Skin of body (tissue), 2 donors: Measurements from ENCODE around the gene ARL13B. TPM values are rescaled to one million over a fixed set of nuclear protein-coding genes. Genes with fewer than 3 reads are reported as not detected.
"Not testable (repeated sequence)": the region's sequence is repeated elsewhere in the genome, so short reads cannot be mapped to it uniquely, and the experiment has no call there.

Source experiments
- DNase-seq: peaks from one replicate; lab custom pipeline; 2025; lab: John Stamatoyannopoulos, UW
- total RNA-seq: library from RNA; depleted of rRNA; stranded (reverse); fragments of >200 nt; gene quantifications from one replicate; pipeline ENCODE4 v1.2.3, GENCODE V29; 2014

Gene ARL13B
- total RNA-seq, 1 donor from 2014 or later: 10.2 TPM

DNA sequence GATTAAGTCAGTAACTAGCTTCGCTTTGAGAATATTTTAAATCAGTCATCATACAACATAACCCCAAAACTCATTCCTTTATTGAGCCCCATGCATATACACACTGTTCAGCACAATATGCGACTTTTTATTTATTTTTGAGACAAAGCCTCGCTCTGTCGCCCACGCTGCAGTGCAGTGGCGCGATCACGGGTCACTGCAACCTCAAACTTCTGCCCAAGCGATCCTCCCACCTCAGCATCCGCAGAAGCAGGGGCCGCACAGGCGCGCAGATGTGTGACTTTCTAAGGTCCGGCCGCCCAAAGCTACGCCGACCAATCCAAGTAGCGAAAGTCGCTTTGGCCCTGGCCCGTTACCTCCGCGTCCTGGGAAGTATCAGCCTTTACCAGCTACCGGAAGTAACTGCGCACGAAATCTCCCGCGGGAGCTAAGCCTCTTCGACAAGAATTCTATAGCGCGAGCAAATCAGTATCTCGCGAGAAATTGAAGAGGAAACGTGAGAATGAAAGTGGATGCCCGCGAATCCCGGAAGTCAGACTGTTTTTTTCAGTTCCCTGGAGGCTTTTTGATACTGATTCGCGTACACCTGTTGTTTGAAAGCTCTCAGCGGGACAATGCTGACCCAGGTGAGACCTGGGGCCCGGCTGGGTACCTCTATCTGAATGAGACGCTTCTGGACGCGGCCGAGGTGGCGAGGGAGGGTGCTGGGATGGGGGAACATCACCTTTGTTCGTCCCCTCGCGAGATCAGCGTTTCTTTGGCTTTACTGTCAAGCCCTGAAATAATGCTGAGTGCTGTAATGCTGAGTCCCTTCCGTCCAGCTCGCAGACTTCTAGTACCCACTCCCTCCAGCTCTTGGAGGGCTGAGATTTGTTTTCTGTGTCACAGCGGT lies 82.8 kb downstream of the ARL13B start, which contains the start of the genes DHFR2 and NSUN3:
DHFR2 (minus strand) TSS at position 404 of the 892 bp plus-strand sequence. CDS start 1,405 bp downstream, outside the sequence.
NSUN3 (plus strand) TSS at position 549 of the 892 bp plus-strand sequence; CDS start at position 615, 66 bp downstream.
- peak; percentile 97 for DNase-seq

DNA sequence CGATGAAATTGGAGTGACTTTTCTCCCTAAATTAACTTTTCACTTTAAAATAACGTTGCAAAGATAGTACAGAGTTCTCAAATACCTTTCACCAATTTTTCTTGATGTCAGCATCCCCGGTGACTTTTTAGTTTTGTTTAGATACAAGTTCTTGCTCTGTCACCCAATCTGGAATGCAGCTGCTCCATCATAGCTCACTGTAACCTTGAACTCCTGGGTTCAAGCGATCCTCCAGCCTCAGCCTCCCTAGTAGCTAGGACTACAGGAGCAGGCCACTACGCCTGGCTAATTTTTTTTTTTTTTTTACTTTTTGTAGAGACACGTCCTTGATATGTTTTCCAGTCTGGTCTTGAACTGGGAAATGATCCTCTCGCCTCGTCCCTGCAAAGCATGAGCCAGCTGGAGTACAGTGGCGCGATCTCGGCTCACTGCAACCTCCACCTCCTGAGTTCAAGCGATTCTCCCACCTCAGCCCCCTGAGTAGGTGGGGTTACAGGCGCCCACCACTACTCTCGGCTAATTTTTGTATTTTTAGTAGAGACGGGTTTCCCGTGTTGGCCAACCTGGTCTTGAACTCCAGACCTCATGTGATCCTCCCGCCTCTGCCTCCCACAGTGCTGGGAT lies 83.7 kb downstream of the ARL13B start:
- no peak for DNase-seq

DNA sequence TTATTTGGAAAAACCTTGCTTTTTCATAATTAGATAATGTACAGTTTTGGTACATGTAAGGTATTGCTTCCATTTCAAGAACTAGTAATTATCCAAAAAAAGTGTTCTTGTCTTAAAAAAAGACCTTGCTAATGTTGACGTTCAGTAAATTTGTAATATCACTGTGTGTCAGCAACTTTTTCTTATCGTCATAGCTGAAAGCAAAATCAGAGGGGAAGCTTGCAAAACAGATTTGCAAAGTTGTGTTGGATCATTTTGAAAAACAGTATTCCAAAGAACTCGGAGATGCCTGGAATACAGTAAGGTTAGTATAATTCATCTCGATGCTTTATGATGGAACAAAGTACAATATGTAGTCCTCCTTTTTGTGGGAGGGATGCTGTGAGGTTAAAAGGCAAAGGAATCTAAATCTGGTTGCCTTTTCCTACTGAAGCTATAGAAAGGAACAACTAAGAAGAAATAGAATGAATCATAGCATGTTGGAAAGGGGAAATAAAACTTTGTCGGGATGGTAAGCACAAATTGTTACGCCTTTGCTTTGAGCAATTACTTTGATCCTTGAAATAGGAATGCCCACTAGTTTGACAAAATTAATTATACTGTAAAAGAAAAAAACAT lies 84.4 kb downstream of the ARL13B start:
- DNase-seq: no peak

DNA sequence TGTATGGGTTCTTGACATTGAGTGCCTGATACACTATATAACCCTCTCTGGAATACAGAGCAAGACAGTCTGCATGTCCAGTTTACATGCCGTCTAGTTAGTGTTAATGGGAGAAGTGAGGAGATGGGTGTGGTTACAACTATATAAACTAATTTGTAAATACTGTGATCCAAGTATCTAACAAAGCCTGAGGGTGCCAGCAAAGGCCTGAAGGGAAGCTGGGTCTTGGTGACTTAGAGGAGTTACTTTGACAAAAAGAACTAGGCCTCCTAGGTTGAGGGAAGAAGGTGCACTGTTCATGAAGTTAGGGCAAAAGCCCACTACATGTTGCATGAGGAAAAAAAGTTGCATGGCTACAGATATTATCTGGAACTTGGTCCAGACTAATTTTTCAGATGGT lies 85.2 kb downstream of the ARL13B start:
- DNase-seq: no peak

DNA sequence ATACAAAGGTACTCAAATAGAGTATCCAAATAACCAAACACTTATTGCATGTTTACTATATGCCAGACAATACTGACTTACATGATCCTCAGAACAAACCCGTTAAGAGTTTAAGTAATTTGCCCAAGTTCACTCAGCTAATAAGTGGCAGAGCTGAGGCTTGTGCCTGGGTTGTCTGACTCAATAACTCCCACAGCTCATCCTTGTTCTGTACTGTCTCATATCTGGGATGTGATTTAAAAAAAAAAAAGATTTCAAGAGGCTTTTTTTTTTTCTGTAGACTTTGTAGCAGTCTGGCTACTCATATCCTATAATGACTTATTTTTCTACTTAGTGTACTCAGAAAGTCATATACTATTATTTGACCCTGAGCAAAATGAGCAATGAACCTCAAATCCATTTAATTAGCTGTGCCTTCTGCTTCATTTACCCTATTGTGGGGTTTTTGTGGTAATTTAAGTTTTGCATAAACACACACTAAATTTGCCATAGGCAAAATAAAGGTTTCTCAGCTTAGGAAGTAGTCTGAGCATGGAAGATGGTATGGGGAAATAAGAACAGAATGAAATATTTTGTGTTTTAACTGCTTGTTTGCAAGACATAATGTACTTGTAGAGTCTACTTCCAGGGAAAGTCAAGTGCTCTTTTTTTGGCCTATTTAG lies 86.0 kb downstream of the ARL13B start:
- no peak for DNase-seq

DNA sequence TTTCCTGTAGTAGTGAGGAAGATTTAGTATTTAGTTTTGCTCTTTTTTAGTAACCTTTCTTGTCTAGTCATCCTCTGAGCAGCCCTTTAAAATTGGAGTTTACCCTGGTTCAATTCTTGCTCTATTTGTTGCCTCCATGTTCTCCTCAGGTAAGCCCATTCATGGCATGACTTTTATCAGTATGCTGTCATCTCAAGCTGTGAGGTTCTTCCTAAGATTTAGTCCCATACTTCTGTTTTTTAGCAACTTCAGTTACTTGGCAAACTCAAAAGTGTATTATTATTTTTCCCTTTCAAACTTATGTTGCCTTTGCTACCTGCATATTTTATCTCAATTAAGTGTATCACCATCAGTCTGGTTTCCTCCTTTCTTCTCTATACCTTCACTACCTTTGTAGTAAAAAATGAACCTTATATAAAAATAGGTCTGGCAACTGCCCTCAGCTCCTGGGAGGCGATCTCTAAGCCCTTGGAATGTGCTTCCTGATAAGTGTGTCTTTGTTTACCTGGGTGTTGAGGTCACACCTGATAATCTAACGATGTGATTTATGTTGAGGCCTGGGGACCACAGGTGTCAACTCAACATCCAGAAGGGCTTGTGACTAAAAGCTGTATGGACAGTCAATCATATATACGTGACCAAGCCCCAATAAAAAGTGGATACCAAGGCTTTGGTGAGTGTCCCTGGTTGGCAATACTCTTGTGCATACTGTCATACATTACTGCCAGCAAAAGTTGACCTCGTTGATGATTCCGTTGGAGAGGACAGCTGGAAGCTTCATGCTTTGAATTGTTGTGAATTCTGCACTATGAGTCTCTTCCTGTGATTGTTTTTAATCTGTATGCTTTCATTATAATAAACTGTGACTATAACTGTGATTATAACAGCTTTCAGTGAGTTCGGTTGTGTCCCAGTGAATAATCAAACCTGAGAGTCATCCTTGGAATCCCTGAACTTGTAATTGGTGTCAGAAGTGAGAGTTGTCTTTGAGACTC lies 86.8 kb downstream of the ARL13B start:
- no peak for DNase-seq

DNA sequence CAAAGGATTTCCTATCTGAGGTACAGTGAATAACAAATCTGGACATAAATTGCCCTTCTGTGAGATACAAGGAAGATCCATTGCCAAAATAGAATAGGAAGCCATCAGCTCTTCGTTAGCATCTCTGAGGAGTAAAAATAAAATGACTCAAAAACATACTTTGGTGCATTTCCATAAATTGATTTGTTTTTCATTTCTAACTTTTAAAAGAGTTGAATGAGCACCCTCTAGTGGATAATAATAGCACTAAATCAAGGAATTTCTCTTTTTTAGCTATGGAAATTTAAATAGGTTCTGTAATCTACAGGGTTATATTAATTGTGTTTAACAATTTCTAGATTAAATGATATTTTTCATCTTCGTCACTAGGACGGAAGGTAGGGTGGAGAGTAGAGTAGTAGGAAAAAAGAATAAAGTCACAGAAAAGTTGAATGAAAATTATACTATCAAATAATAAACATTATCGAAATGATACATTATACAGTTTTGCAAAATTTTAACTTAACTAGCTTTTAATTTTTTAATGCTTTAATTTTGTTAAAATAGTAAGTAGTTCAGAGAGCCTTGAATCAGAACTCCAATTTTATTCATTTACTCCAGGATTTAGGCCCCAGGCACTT lies 89.3 kb downstream of the ARL13B start:
- DNase-seq: peak; percentile 35

DNA sequence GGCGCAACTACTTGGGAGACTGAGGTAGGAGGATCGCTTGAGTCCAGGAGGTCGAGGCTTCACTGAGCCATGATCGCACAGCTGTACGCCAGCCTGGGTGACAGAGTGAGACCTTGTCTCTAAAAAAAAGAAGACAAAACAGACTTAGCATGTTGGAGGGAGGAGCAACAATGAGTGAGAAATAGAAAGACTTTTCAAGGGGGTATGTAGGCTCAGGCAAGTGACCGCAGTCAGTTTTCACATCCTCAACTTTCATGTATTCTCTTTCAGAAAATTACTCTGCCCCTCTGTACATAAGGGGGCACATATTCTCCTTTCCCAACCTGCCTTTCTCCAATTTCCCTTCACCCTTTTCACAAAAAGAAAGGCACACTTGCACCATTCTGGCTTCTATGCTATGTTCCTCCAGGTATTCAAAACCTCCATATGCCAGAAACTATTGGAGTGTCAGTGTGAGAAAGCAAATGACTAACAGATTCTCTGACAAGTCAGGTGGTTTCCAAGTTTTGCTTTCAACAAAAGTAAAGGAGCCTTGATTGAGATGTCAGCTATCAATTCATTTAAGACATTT lies 90.5 kb downstream of the ARL13B start:
- no peak for DNase-seq

DNA sequence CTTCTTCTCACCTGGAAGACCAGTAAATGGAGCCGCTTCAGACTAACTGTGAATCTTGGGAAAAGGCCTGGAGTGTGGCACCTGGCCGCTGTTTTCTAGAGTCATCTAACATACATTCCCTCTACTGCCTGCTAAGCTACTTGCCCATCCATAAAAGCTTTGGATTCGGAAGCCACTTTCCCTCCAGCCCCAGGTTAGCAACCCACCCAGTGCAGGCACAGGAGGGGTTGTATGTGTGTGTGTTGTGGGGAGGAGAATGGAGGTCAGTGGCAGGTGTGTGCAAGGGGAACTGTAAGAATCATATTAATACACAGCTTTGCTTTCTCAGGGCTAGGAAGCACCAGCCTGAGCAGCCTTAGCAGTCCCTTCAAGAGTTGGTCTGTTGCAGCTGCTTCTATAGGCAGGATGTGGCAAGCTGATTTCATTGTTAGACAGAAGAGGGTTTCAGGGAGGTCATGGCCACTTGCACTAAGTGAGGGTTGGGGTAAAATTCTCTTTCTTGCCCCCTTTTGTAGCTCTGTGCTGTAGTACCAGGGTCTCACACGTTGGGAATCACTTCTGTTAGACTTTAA lies 91.8 kb downstream of the ARL13B start:
- DNase-seq: no peak

DNA sequence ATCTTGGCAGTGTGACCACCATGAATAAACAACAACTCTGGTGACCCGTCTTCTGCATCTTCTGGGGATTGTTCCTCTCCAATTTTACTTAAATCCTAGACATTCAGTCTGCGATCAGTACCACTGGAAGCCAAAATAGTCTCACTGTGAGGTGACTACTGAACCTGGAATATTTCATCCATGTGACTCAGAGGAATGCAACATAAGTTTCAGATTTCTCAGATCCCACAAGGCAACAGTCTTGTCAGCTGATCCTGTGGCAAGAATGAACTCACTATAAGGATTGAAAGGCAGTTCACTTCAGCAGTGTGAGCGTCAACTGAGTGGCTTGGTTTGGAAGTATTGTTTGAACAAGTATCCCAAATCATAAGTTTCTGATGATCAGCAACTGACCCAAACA lies 96.1 kb downstream of the ARL13B start:
- no peak for DNase-seq

DNA sequence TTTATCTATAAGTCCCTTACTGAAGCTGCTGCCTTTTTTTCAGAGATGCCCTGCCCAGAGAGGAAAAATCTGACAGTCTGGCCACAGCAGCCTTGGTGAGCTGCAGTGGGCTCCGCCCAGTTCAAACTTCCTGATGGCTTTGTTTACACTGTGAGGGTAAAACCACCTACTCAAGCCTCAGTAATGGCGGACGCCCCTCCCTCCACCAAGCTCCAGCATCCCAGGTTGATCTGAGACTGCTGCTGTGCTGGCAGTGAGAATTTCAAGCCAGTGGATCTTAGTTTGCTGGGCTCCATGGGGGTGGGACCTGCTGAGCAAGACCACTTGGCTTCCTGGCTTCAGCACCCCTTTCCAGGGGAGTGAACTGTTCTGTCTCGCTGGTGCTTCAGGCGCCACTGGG lies 100.6 kb downstream of the ARL13B start:
- DNase-seq: not testable (repeated sequence)

DNA sequence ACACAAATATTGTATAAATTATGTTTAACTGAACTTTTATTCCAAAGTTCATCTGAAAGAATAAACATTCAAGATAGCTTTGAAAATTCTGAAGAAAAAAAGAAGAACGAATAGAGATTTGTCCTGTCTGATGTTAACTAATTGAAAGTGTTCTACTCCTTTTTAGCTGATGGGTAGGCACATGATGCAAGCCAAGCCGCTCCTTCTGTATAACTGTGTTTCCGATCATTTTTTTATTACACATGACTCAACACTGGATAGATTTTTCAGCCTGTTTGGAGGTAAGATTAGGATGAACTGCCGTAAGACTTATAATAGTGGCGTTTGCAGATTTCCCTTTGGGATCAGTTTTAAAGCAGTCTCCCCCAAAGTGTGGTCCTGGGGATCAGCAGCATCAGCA lies 101.9 kb downstream of the ARL13B start:
- DNase-seq: no peak

DNA sequence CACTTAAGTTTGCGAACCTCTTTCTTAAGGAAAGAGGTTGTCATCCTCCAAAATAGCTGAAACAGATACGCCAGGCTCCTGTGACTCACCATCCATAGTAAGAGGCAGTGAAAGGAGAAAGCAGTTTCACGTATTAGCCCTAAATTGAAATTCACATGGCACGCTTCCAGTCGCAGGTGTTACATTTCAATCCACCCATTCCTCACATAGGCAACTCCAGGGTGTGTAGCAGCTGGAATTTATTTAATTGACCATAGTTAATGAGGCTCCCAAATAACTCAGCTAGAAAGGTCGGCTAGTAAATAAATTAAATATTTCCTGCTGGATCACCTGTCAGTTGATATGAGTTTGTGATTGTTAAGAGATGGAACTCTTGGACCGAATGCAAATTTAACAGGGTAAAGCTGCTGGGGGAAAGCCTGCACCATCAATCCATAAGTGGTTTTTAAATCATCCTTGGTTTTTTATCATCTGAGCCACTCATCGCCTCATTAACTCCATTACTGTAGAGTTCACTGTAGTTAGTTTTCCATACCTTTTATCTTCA lies 102.5 kb downstream of the ARL13B start:
- DNase-seq: no peak

DNA sequence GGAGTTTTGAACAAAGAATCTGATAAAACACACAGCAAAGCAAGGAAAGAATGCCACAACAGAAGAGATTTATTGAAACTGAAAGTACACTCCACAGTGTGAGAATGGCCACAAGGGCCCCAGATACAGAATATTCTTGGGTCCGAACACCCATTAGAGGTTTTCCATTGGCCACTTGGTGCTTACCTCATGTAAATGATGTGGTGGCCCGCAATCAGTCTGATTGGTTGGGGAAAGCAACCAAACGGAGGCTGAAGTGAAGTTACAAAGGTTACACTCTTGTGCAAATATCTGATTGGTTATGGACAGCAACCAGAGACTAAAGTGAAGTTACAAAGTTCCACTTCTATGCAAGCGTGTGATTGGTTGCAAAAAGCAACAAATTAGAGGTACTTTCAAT lies 103.3 kb downstream of the ARL13B start:
- no peak for DNase-seq

DNA sequence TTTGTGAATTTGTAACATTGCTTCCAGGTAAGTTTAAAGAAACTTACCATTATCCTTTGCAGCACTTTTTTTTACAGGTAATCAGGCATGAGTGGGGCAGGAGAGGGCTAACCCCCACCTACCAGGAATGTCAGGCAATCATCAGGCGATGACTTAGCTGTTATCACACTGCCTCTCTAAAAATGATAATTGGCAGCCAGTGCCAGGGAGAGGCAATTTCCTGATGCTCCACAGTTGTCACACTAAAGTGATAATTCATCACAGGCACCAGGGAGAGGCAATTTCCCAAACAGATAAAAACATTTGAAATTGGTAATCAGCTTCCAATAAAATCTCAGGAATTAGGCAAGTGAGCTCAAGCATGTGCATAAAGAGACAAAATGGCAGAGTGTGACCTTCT lies 109.2 kb downstream of the ARL13B start:
- no peak for DNase-seq

DNA sequence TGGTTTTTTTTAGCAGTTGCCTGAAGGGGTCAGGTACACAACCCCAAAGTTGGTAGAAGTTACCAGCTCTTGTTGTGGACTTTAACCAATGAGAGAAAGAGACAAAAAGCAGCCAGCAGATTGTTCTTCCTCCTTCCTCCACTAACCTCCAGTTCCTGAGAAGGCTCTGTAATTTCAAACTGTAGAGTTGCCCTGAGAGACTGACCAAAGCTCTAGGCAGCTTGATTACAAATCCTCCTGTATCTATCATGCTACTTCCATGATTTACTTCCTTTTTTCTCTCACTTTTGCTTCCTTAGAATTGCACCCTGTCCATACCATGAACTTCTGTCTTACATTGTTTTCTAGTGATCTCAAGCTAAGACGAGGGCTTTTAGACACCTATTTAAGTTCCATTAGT lies 112.1 kb downstream of the ARL13B start:
- DNase-seq: no peak

DNA sequence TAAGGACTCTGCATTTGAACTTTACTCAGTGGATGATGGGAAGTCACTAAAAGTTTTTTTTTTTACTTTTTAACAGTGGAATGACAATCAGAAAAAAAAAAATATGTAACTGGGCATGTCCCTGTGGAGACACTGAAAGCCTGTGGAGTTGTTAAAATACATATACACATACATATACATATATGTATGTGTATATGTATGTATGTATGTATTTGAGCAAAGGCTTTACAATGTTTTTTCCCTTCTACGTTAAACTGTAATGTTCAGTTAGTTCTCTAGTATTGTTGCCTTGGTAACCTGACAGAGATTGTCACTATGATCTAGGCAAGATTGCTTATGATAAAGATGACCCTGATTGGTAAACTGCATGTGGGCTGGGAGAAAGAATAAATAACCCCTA lies 113.2 kb downstream of the ARL13B start:
- no peak for DNase-seq

DNA sequence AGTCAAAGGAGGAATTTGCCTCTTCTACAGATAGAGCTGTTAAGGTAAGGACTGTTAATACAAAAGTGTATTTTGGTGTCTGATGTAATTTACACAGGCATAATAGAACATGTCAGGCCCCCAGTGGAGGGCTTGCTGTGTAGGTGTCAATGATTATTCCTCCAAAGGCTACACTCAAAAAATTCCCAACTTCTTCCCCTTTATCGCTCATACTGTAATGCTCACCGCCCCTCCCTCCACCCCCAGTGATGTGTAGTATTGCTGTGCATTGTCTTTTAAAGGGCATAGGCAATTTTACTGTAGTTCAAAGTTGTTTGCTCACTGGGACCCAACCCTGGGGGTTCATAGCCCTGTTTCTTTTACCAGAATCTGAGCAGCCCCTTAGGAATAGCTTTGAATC lies 115.2 kb downstream of the ARL13B start:
- no peak for DNase-seq

DNA sequence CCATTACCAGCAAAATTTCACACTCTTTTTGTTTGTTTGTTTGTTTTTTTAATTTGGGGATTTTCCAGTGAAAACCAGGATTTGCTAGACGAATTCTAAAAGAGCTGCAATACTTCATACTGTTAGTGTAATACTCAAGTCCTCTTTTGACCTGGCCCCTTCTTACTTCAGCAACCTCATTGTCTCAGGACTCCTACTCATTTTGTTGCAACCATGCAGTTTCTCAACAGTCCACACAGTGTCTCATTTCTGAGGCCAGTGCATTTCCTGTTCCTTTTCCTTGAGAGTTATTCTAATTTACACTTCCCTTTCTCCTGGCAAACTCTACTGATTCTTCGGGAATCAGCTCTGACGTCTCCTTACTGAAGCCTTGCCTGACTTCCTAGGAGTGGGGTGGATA lies 118.5 kb downstream of the ARL13B start:
- DNase-seq: no peak
